WTC11 (cell line): ENCODE results near the gene GAB2. TPM values are rescaled to one million over a fixed set of nuclear protein-coding genes. Genes with fewer than 3 reads are reported as not detected.

Experiments used
- ATAC-seq: fragments of 200-7000 bp; cut with Tn5 transposase; 2 replicates; pipeline ENCODE4 v1.10.0; 2021; ENCODE audit warnings: mild to moderate bottlenecking, moderate library complexity
- CTCF ChIA-PET: fragments of 300-600 bp; sonication (Branson Sonifier 250); formaldehyde crosslinking; loops from one replicate; lab custom pipeline; 2021; ENCODE audit warnings: antibody characterized with exemption; lab: Charles Lee
- POLR2A ChIA-PET: fragments of 350-600 bp; sonication (Branson Sonifier 250); formaldehyde crosslinking; loops from one replicate; lab custom pipeline; 2021; ENCODE audit warnings: antibody characterized with exemption; lab: Charles Lee
- DNase-seq: peaks from one replicate; pipeline ENCODE4 v3.0.0; 2021; ENCODE audit warnings: low spot score
- H3K27ac Mint-ChIP-seq: 2 replicates; pipeline ENCODE4 v1.8.0; 2021; ENCODE audit warnings: mixed read lengths
- H3K27me3 Mint-ChIP-seq: 2 replicates; pipeline ENCODE4 v1.8.0; 2021; ENCODE audit warnings: low read depth, mild to moderate bottlenecking, moderate library complexity, mixed read lengths
- H3K36me3 Mint-ChIP-seq: 2 replicates; pipeline ENCODE4 v1.8.0; 2021; ENCODE audit warnings: mixed read lengths
- H3K4me1 Mint-ChIP-seq: 2 replicates; pipeline ENCODE4 v1.8.0; 2022; ENCODE audit warnings: mixed read lengths
- H3K4me3 Mint-ChIP-seq: 2 replicates; pipeline ENCODE4 v1.8.0; 2021; ENCODE audit warnings: mild to moderate bottlenecking, moderate library complexity, mixed read lengths
- H3K9me3 Mint-ChIP-seq: 2 replicates; pipeline ENCODE4 v1.8.0; 2021; ENCODE audit warnings: mixed read lengths
- AFF4 ChIP-seq: sonication (generic); formaldehyde crosslinking; IDR thresholded peaks from 2 replicates; pipeline ENCODE4 v1.8.1; 2023; ENCODE audit warnings: mild to moderate bottlenecking, missing genetic modification reagents, borderline replicate concordance
- ATF2 ChIP-seq: sonication (generic); formaldehyde crosslinking; IDR thresholded peaks from 2 replicates; pipeline ENCODE4 v1.8.1; 2022; ENCODE audit warnings: low read depth, missing genetic modification reagents, borderline replicate concordance
- ATF3 ChIP-seq: sonication (generic); formaldehyde crosslinking; conservative IDR thresholded peaks from 2 replicates; pipeline ENCODE4 v1.8.1; 2022; ENCODE audit warnings: mild to moderate bottlenecking, missing genetic modification reagents
- FOXP1 ChIP-seq: sonication (generic); formaldehyde crosslinking; IDR thresholded peaks from 2 replicates; pipeline ENCODE4 v1.8.0; 2022; ENCODE audit warnings: missing genetic modification reagents, mild to moderate bottlenecking, moderate library complexity, borderline replicate concordance
- NFE2L1 ChIP-seq: sonication (generic); formaldehyde crosslinking; IDR thresholded peaks from 2 replicates; pipeline ENCODE4 v1.8.1; 2023; ENCODE audit warnings: missing genetic modification reagents
- total RNA-seq: library from RNA; stranded (reverse); gene quantifications from 3 replicates; pipeline ENCODE4 v1.2.3, GENCODE V29; 2021
- TF ChIP-seq, protein P1 (sequence below): fragments of 250-450 bp; sonication (Bioruptor Pico); IDR thresholded peaks from 2 replicates; pipeline ENCODE4 v1.9.0; 2021; ENCODE audit warnings: mild to moderate bottlenecking
- TF ChIP-seq, protein P2 (sequence below): sonication (generic); formaldehyde crosslinking; IDR thresholded peaks from 2 replicates; pipeline ENCODE4 v1.8.0; 2023; ENCODE audit warnings: missing genetic modification reagents, mild to moderate bottlenecking, borderline replicate concordance
- TF ChIP-seq, protein P3 (sequence below): fragments of 250-450 bp; sonication (Bioruptor Pico); IDR thresholded peaks from 2 replicates; pipeline ENCODE4 v1.9.0; 2021; ENCODE audit warnings: mild to moderate bottlenecking, borderline replicate concordance

GAB2 gene
- total RNA-seq, 1 experiment from 2014 or later, result 10.6 TPM

DNA sequence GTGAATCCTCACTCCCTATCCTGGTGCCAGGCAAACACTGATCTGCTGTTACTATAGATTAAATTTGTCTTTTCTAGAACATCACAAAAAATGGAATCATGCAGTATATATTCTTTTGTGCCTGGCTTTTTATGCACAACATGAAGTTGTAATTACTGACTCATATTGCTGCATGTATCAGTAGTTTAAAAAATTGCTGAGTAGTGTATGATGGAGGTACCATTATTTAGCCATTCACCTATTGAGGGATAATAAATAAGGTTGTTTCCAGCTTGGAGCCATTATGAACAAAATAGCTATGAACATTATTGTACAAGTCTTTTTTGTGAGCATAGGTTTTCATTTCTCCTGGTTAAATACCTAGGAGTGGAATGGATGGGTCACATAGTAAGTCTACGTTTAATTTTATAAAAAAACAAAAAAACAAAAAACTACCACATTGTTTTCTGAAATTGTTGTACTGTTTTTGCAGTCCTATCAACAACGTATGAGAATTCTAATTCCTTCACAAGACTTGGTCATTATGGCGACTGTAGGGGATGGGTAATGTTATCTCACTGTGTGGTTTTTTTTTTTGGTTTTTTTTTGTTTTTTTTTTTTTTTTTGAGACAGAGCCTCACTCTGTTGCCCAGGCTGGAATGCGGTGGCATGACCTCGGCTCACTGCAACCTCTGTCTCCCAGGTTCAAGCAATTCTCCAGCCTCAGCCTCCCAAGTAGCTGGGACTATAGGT is 117.3 kb downstream of the GAB2 start (continued):
- TF ChIP-seq, protein P1, sequence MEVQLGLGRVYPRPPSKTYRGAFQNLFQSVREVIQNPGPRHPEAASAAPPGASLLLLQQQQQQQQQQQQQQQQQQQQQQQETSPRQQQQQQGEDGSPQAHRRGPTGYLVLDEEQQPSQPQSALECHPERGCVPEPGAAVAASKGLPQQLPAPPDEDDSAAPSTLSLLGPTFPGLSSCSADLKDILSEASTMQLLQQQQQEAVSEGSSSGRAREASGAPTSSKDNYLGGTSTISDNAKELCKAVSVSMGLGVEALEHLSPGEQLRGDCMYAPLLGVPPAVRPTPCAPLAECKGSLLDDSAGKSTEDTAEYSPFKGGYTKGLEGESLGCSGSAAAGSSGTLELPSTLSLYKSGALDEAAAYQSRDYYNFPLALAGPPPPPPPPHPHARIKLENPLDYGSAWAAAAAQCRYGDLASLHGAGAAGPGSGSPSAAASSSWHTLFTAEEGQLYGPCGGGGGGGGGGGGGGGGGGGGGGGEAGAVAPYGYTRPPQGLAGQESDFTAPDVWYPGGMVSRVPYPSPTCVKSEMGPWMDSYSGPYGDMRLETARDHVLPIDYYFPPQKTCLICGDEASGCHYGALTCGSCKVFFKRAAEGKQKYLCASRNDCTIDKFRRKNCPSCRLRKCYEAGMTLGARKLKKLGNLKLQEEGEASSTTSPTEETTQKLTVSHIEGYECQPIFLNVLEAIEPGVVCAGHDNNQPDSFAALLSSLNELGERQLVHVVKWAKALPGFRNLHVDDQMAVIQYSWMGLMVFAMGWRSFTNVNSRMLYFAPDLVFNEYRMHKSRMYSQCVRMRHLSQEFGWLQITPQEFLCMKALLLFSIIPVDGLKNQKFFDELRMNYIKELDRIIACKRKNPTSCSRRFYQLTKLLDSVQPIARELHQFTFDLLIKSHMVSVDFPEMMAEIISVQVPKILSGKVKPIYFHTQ, result no peak
- TF ChIP-seq, protein P2, sequence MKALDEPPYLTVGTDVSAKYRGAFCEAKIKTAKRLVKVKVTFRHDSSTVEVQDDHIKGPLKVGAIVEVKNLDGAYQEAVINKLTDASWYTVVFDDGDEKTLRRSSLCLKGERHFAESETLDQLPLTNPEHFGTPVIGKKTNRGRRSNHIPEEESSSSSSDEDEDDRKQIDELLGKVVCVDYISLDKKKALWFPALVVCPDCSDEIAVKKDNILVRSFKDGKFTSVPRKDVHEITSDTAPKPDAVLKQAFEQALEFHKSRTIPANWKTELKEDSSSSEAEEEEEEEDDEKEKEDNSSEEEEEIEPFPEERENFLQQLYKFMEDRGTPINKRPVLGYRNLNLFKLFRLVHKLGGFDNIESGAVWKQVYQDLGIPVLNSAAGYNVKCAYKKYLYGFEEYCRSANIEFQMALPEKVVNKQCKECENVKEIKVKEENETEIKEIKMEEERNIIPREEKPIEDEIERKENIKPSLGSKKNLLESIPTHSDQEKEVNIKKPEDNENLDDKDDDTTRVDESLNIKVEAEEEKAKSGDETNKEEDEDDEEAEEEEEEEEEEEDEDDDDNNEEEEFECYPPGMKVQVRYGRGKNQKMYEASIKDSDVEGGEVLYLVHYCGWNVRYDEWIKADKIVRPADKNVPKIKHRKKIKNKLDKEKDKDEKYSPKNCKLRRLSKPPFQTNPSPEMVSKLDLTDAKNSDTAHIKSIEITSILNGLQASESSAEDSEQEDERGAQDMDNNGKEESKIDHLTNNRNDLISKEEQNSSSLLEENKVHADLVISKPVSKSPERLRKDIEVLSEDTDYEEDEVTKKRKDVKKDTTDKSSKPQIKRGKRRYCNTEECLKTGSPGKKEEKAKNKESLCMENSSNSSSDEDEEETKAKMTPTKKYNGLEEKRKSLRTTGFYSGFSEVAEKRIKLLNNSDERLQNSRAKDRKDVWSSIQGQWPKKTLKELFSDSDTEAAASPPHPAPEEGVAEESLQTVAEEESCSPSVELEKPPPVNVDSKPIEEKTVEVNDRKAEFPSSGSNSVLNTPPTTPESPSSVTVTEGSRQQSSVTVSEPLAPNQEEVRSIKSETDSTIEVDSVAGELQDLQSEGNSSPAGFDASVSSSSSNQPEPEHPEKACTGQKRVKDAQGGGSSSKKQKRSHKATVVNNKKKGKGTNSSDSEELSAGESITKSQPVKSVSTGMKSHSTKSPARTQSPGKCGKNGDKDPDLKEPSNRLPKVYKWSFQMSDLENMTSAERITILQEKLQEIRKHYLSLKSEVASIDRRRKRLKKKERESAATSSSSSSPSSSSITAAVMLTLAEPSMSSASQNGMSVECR (CRISPR knock-in tag), result no peak
- TF ChIP-seq AFF4, result no peak

DNA sequence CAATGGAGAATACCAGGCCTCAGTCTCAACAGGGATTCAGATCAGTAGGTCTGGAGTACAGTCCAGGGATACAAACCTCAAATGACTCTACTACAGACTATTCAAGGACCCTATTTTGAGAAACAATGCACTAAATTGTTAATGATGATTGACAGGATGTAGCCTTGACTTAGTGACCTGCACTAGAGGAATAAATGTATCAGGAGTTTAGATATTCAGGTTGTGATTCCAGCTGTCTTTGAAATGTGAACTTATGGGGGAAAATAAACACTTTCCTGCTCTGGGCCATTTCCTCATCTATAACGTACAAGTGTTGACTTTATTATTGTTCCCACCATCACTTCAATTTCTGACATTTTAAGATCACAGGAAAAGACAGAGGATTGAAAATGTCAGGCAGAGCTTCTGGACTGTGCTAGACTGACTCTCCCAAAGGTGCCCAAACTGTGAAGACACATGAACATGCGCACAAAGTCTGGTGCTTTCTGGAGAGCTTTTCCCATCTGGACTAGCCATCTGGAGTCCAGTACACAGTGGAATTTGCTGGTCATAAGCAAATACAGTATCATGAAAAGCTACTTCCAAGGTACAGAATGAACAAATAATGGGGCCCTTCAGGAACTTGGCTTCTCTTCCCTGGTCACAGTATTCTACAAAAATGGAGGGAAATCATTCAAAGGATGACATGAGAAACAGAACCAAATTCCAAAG is 118.5 kb downstream of the GAB2 start:
- peaks cover 6% of the 10 kb centered on the region for H3K9me3 Mint-ChIP-seq
- ATAC-seq (no peak), DNase-seq (no peak)
- CTCF ChIA-PET, result interaction anchor here (0.5 kb wide), 1 partner anchor 205 kb away, joined by 3 read pairs; no protein-coding TSS in a partner anchor
- H3K4me3 Mint-ChIP-seq, result no peak overlapping the region
- H3K4me1 Mint-ChIP-seq, result peaks cover 8% of the 10 kb centered on the region
- no peak overlapping the region for H3K27ac Mint-ChIP-seq
- no peaks in the 10 kb centered on the region for H3K27me3 Mint-ChIP-seq
- H3K36me3 Mint-ChIP-seq, result no peaks in the 10 kb centered on the region
- POLR2A ChIA-PET, result no interaction called here
- TF ChIP-seq ATF2 (CRISPR knock-in tag) (no peak), ATF3 (CRISPR knock-in tag) (no peak), NFE2L1 (CRISPR knock-in tag) (no peak), FOXP1 (CRISPR knock-in tag) (no peak)
- TF ChIP-seq, protein P1, result no peak
- TF ChIP-seq, protein P3, sequence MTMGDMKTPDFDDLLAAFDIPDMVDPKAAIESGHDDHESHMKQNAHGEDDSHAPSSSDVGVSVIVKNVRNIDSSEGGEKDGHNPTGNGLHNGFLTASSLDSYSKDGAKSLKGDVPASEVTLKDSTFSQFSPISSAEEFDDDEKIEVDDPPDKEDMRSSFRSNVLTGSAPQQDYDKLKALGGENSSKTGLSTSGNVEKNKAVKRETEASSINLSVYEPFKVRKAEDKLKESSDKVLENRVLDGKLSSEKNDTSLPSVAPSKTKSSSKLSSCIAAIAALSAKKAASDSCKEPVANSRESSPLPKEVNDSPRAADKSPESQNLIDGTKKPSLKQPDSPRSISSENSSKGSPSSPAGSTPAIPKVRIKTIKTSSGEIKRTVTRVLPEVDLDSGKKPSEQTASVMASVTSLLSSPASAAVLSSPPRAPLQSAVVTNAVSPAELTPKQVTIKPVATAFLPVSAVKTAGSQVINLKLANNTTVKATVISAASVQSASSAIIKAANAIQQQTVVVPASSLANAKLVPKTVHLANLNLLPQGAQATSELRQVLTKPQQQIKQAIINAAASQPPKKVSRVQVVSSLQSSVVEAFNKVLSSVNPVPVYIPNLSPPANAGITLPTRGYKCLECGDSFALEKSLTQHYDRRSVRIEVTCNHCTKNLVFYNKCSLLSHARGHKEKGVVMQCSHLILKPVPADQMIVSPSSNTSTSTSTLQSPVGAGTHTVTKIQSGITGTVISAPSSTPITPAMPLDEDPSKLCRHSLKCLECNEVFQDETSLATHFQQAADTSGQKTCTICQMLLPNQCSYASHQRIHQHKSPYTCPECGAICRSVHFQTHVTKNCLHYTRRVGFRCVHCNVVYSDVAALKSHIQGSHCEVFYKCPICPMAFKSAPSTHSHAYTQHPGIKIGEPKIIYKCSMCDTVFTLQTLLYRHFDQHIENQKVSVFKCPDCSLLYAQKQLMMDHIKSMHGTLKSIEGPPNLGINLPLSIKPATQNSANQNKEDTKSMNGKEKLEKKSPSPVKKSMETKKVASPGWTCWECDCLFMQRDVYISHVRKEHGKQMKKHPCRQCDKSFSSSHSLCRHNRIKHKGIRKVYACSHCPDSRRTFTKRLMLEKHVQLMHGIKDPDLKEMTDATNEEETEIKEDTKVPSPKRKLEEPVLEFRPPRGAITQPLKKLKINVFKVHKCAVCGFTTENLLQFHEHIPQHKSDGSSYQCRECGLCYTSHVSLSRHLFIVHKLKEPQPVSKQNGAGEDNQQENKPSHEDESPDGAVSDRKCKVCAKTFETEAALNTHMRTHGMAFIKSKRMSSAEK (CRISPR knock-in tag), result no peak
